ENCODE data around the gene SCN4A. TPM values are rescaled to one million over a fixed set of nuclear protein-coding genes. Genes with fewer than 3 reads are reported as not detected.

Gene SCN4A
- total RNA-seq, 1 experiment from 2014 or later = 1.4 TPM

GRCh38 chr17:64004218-64004770, 31.6 kb upstream of the SCN4A start:
- no peaks in the 10 kb centered on the region for H3K36me3 ChIP-seq (ENCODE audit: low read depth)
- peaks cover 16% of the 10 kb centered on the region for H3F3A ChIP-seq (ENCODE audit: insufficient read depth, low read depth)
- H3K4me3 ChIP-seq = no peak overlapping the region
- no peaks in the 10 kb centered on the region for H3K79me2 ChIP-seq (ENCODE audit: low read depth)
- H3K27ac ChIP-seq = no peak overlapping the region
- H2AFZ ChIP-seq = no peak overlapping the region
- H3K4me2 ChIP-seq = no peak overlapping the region
- CTCF ChIA-PET = no interaction called here
- no peaks in the 10 kb centered on the region for H4K20me1 ChIP-seq (ENCODE audit: insufficient read depth)
- no peaks in the 10 kb centered on the region for H3K27me3 ChIP-seq (ENCODE audit: insufficient read depth, low read depth)
- H3K9me3 ChIP-seq (ENCODE audit: insufficient read depth, low read depth) = no peaks in the 10 kb centered on the region
- H3K4me1 ChIP-seq (replicated peaks; ENCODE audit: insufficient read depth) = peaks cover 53% of the 10 kb centered on the region
- no TSS peak for BruUV-seq (replicated peaks)
- H3K9me2 ChIP-seq (ENCODE audit: insufficient read depth) = no peaks in the 10 kb centered on the region
- no peak for TF ChIP-seq CTCF (conservative IDR thresholded peaks at IDR 0.05)
- no peak for TF ChIP-seq EZH2 (IDR thresholded peaks at IDR 0.05; ENCODE audit: low read depth)
- POLR2A ChIA-PET (ENCODE audit: unreplicated experiment) = no interaction called here
- intact Hi-C loops (cut with micrococcal nuclease; ENCODE audit: unreplicated experiment) = no loop called here
- no peak for DNase-seq

GRCh38 chr17:64003526-64004121, 30.9 kb upstream of the SCN4A start:
- Histone ChIP-seq H3K9me3 (ENCODE audit: insufficient read depth, low read depth) (no peaks in the 10 kb centered on the region), H2AFZ (no peak overlapping the region), H3K4me1 (replicated peaks; ENCODE audit: insufficient read depth) (peaks cover 46% of the 10 kb centered on the region), H3K27me3 (ENCODE audit: insufficient read depth, low read depth) (no peaks in the 10 kb centered on the region), H3F3A (ENCODE audit: insufficient read depth, low read depth) (peaks cover 11% of the 10 kb centered on the region; the same call in 1 of the 2 replicates), H3K36me3 (ENCODE audit: low read depth) (no peaks in the 10 kb centered on the region), H3K4me2 (no peak overlapping the region), H3K9me2 (ENCODE audit: insufficient read depth) (no peaks in the 10 kb centered on the region), H3K27ac (no peak overlapping the region), H3K79me2 (ENCODE audit: low read depth) (no peaks in the 10 kb centered on the region), H3K4me3 (no peak overlapping the region), H4K20me1 (ENCODE audit: insufficient read depth) (no peaks in the 10 kb centered on the region)
- no peak for TF ChIP-seq CTCF (conservative IDR thresholded peaks at IDR 0.05)
- TF ChIP-seq EZH2 (IDR thresholded peaks at IDR 0.05; ENCODE audit: low read depth) = no peak
- POLR2A ChIA-PET (ENCODE audit: unreplicated experiment) = no interaction called here
- CTCF ChIA-PET = no interaction called here
- intact Hi-C loops (cut with micrococcal nuclease; ENCODE audit: unreplicated experiment) = no loop called here
- no peak for DNase-seq
- no TSS peak for BruUV-seq (replicated peaks)

GRCh38 chr17:64002658-64003525, 30.2 kb upstream of the SCN4A start:
- no peak for DNase-seq
- no peaks in the 10 kb centered on the region for H3K9me2 ChIP-seq (ENCODE audit: insufficient read depth)
- H3K27ac ChIP-seq = no peak overlapping the region
- H3K9me3 ChIP-seq (ENCODE audit: insufficient read depth, low read depth) = no peaks in the 10 kb centered on the region
- peaks cover 11% of the 10 kb centered on the region; the same call in 1 of the 2 replicates for H3F3A ChIP-seq (ENCODE audit: insufficient read depth, low read depth)
- H3K4me3 ChIP-seq = no peak overlapping the region
- 0 out of 2 replicates have a peak, but pooled peaks cover under 1% of the 10 kb centered on the region for H3K27me3 ChIP-seq (ENCODE audit: insufficient read depth, low read depth)
- no peak for TF ChIP-seq EZH2 (IDR thresholded peaks at IDR 0.05; ENCODE audit: low read depth)
- TF ChIP-seq CTCF (conservative IDR thresholded peaks at IDR 0.05) = no peak
- peaks cover 39% of the 10 kb centered on the region for H3K4me1 ChIP-seq (replicated peaks; ENCODE audit: insufficient read depth)
- H4K20me1 ChIP-seq (ENCODE audit: insufficient read depth) = no peaks in the 10 kb centered on the region
- ChIA-PET POLR2A (ENCODE audit: unreplicated experiment) (no interaction called here), CTCF (no interaction called here)
- no peak overlapping the region for H3K4me2 ChIP-seq
- BruUV-seq (replicated peaks) = no TSS peak
- intact Hi-C loops (cut with micrococcal nuclease; ENCODE audit: unreplicated experiment) = no loop called here
- H3K36me3 ChIP-seq (ENCODE audit: low read depth) = no peaks in the 10 kb centered on the region
- H3K79me2 ChIP-seq (ENCODE audit: low read depth) = no peaks in the 10 kb centered on the region
- no peak overlapping the region for H2AFZ ChIP-seq

All from PC-9 (cell line).